ENCODE results near the gene RACGAP1.

GRCh38 chr12:49969651-49970429 is 55.5 kb downstream of the RACGAP1 start:
- TF ChIP-seq L3MBTL2 (conservative IDR thresholded peaks at IDR 0.05) (no peak), LEF1 (IDR thresholded peaks at IDR 0.05; ENCODE audit: borderline replicate concordance) (no peak), SP1 (IDR thresholded peaks at IDR 0.05) (no peak), FOXM1 (IDR thresholded peaks at IDR 0.05; ENCODE audit: borderline replicate concordance) (no peak)

Measured in HEK293T (cell line).